Activated CD4-positive, alpha-beta T cell treated with anti-CD3 and anti-CD28 coated beads, Interleukin-2, amount 10 ng/mL, durations not matched to agents 24 days and 14 days (primary cell): ENCODE measurements around the gene LTBP1. TPM values are rescaled to one million over a fixed set of nuclear protein-coding genes. Genes with fewer than 3 reads are reported as not detected.

ENCODE experiments used
- DNase-seq: peaks from one replicate; pipeline ENCODE4 v3.0.0; 2022
- H3K27ac Mint-ChIP-seq: one replicate; pipeline ENCODE4 v1.8.0; 2022; ENCODE audit warnings: mild to moderate bottlenecking, mixed read lengths
- H3K27me3 Mint-ChIP-seq: one replicate; pipeline ENCODE4 v1.8.0; 2022; ENCODE audit warnings: mixed read lengths
- H3K36me3 Mint-ChIP-seq: one replicate; pipeline ENCODE4 v1.8.0; 2022; ENCODE audit warnings: low read depth, mild to moderate bottlenecking, mixed read lengths
- H3K4me1 Mint-ChIP-seq: one replicate; pipeline ENCODE4 v1.8.0; 2021; ENCODE audit warnings: mixed read lengths
- H3K4me3 Mint-ChIP-seq: one replicate; pipeline ENCODE4 v1.8.0; 2022; ENCODE audit warnings: mild to moderate bottlenecking, moderate library complexity, mixed read lengths
- H3K9me3 Mint-ChIP-seq: one replicate; pipeline ENCODE4 v1.8.0; 2021; ENCODE audit warnings: mixed read lengths
- intact Hi-C: fragments of 100-400 bp; cut with micrococcal nuclease; formaldehyde crosslinking; loops from one replicate; pipeline ENCODE4 v1.15.1; 2023
- total RNA-seq: library from RNA; stranded (reverse); gene quantifications from 2 replicates; pipeline ENCODE4 v1.2.3, GENCODE V29; 2022

LTBP1 gene
- total RNA-seq, 1 donor from 2014 or later = 0.21 TPM

DNA sequence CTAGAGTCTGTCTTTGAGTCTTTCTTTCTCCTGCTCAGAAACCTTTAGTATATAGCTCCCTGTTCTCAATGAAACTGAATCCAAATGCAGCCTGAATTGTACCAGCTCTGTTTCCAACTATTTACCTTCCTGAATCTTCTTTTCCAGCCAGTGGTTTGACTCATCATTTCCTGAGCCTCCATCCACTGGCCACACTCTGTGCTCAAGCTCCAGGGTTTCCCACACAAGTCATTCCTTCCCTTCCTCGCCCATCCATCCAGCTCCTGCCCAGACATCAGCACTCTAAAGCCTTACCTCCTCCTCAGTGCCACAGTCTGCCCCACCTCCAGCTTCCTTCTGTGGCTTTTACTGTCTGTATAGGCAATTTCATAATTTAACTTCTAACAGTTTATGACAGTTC, 296.1 kb downstream of the LTBP1 start:
- no peaks in the 10 kb centered on the region for H3K9me3 Mint-ChIP-seq
- no peak overlapping the region for H3K4me3 Mint-ChIP-seq
- no peak overlapping the region for H3K27ac Mint-ChIP-seq
- no peak for DNase-seq
- peaks cover 6% of the 10 kb centered on the region for H3K27me3 Mint-ChIP-seq
- no peaks in the 10 kb centered on the region for H3K4me1 Mint-ChIP-seq
- no peaks in the 10 kb centered on the region for H3K36me3 Mint-ChIP-seq
- intact Hi-C loops = no loop called here

DNA sequence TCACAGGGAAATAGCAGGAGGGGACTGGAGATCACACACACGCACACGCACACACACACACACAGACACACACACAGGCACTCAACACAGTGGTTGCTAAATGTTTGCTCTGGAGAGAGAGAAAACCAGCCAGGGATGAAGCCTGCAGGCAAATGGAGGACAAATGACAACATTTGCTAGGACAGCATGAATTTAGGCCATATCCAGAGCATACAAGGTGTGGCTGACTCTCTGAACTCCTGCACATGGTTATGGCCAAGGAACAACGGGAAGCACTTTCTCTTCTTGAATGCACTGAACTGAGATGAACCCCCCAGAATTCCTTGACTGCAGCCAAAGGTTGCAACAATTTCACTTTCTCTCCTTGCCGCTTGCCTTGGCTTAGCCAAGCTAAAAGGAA, 299.7 kb downstream of the LTBP1 start:
- no peak overlapping the region for H3K4me3 Mint-ChIP-seq
- no peaks in the 10 kb centered on the region for H3K4me1 Mint-ChIP-seq
- H3K27ac Mint-ChIP-seq = no peak overlapping the region
- no peaks in the 10 kb centered on the region for H3K9me3 Mint-ChIP-seq
- H3K36me3 Mint-ChIP-seq = no peaks in the 10 kb centered on the region
- peaks cover 3% of the 10 kb centered on the region for H3K27me3 Mint-ChIP-seq
- DNase-seq = no peak
- intact Hi-C loops = no loop called here

DNA sequence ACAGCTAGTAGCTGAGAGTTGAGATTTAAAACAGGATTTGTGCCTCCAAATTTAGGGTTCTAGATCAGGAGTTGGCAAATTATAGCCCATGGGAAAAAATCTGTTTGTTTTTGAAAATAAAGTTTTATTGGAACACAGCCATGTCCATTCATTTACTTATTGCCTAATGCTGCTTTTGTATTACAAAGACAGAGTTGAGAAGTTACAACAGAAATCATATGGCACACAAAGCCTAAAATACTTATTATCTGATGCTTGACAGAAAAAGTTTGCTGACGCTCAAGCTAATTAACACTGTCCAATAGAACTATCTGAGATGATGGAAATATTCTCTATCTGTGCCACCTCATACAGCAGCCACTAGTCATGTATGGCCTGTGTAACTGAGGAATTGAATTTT, 300.6 kb downstream of the LTBP1 start:
- H3K4me1 Mint-ChIP-seq = no peaks in the 10 kb centered on the region
- H3K27ac Mint-ChIP-seq = no peak overlapping the region
- peaks cover 3% of the 10 kb centered on the region for H3K27me3 Mint-ChIP-seq
- H3K4me3 Mint-ChIP-seq = no peak overlapping the region
- H3K36me3 Mint-ChIP-seq = no peaks in the 10 kb centered on the region
- DNase-seq = no peak
- intact Hi-C loops = no loop called here
- H3K9me3 Mint-ChIP-seq = no peaks in the 10 kb centered on the region

DNA sequence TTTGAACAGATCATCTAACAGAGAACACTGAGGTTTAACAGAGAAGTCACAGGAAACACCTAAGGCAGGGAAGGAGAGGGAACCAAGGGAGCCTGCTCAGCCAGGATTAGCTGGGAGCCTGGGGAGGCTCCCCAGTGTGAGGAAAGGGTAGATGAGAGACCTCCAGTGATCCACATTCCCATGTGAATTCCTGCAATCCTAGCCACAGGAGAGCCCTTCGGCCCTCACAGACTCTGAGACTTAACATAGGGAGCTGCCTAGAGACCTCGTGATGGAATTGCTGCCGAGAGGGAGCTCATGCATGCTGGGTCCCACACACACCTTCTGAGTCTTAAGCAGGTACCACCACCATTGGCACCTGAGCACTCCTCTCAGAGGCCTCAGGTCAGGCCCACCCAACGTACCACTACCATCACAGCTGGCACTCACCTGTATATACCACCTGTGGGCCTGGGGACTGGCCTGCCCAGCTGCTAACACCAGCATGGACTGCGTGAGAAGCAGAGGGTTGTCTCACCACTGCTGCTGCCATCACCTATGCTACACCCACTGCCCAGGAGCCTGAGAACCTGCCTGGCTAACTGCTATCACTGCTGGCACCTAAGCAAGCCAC, 303.8 kb downstream of the LTBP1 start:
- H3K27me3 Mint-ChIP-seq = peaks cover 3% of the 10 kb centered on the region
- intact Hi-C loops = no loop called here
- no peaks in the 10 kb centered on the region for H3K36me3 Mint-ChIP-seq
- no peak overlapping the region for H3K27ac Mint-ChIP-seq
- H3K4me1 Mint-ChIP-seq = no peaks in the 10 kb centered on the region
- DNase-seq = no peak
- H3K9me3 Mint-ChIP-seq = no peaks in the 10 kb centered on the region
- H3K4me3 Mint-ChIP-seq = no peak overlapping the region

DNA sequence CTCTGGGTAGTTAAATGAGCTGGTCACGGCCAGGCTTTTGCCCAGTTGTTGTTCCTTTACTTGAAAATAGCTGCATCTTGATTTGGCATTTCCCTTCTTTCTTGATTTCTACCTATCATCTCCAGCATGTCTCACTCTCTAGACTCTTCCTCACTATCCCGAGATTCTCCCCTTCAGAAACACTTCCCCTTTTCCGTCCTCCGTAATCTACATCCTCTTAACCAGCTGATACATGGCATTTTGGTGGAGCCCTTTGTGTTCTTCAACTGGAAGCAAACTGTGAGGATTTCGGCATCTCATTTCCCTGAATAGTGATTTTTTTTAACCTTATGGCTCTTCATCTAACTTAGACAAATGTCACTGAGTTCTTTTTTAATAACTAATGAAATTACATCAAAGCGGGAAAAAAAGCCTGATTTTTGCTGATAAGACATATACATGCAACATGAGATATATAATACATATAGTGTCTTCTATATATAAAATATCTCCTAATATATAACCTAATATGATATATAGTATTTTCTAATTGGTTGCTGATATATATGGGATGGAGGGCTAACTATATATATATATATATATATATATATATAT, 309.5 kb downstream of the LTBP1 start:
- Mint-ChIP-seq H3K4me1 (no peaks in the 10 kb centered on the region), H3K9me3 (peaks cover 4% of the 10 kb centered on the region), H3K36me3 (no peaks in the 10 kb centered on the region), H3K4me3 (no peak overlapping the region), H3K27me3 (peaks cover 8% of the 10 kb centered on the region), H3K27ac (no peak overlapping the region)
- no peak for DNase-seq
- intact Hi-C loops = no loop called here

DNA sequence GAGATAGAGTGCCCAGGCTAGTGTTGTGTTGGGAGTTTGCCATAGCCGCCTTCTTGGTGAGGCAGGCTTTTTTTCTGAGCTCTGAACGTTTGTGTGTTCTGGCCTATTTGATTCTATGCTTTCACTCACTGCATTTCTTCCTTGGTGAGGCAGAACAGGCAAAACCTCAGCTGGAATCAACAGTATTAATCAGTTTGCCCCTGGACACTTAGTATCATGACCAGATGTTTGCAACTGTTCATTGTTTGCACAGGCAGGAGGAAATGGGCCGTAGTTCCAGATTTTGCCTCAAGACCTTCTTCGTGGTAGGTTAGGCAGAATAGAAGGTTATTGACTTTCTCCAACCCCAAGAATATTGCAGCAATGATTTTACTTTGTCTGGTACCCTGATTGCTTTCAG, 311.6 kb downstream of the LTBP1 start:
- Mint-ChIP-seq H3K4me3 (no peak overlapping the region), H3K9me3 (peaks cover 4% of the 10 kb centered on the region), H3K27me3 (peaks cover 10% of the 10 kb centered on the region), H3K36me3 (no peaks in the 10 kb centered on the region), H3K4me1 (no peaks in the 10 kb centered on the region), H3K27ac (no peak overlapping the region)
- intact Hi-C loops = no loop called here
- DNase-seq = no peak

DNA sequence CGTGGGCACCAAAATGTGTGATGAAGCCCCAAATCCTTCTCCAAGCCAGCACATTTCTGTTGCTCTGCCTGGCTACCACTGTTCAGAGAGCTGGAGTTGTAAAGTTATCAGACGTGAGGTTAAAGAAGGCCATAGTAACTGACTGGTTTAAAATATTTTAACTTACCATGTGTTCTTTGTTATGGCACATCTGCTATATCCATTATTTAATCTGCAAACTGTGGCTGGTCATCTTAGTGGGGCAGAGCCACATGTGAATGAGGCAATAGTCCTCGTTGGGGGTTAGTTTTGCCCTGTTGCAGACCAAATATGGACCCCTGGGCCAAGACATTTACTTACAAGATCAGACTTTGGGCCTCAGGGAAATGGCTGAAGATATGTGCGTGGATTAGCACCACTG, 315.3 kb downstream of the LTBP1 start:
- H3K4me1 Mint-ChIP-seq = no peaks in the 10 kb centered on the region
- no peaks in the 10 kb centered on the region for H3K36me3 Mint-ChIP-seq
- H3K9me3 Mint-ChIP-seq = no peaks in the 10 kb centered on the region
- no peak overlapping the region for H3K27ac Mint-ChIP-seq
- intact Hi-C loops = no loop called here
- DNase-seq = no peak
- H3K27me3 Mint-ChIP-seq = peaks cover 10% of the 10 kb centered on the region
- H3K4me3 Mint-ChIP-seq = no peak overlapping the region

DNA sequence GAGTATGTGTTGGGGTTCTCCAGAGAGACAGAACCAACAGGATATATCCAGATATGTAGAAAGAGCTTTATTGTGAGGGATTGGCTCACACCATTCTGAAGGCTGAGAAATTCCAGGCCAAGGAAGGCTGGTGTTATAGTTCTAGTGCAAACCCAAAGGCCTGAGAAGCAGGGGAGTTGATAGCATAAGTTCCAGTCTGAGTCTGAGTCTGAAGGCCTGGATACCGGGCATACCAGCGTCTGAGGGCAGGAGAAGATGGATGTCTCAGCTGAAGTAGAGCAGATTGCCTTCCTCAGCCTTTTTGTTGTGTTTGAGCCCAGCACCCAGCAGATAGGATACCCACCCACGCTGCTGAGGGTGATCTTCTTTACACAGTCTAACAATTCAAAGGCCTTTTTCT, 318.0 kb downstream of the LTBP1 start:
- Mint-ChIP-seq H3K4me1 (no peaks in the 10 kb centered on the region), H3K27ac (no peak overlapping the region), H3K9me3 (peaks cover 4% of the 10 kb centered on the region), H3K36me3 (no peaks in the 10 kb centered on the region), H3K27me3 (peaks cover 17% of the 10 kb centered on the region), H3K4me3 (no peak overlapping the region)
- no peak for DNase-seq
- intact Hi-C loops = no loop called here

DNA sequence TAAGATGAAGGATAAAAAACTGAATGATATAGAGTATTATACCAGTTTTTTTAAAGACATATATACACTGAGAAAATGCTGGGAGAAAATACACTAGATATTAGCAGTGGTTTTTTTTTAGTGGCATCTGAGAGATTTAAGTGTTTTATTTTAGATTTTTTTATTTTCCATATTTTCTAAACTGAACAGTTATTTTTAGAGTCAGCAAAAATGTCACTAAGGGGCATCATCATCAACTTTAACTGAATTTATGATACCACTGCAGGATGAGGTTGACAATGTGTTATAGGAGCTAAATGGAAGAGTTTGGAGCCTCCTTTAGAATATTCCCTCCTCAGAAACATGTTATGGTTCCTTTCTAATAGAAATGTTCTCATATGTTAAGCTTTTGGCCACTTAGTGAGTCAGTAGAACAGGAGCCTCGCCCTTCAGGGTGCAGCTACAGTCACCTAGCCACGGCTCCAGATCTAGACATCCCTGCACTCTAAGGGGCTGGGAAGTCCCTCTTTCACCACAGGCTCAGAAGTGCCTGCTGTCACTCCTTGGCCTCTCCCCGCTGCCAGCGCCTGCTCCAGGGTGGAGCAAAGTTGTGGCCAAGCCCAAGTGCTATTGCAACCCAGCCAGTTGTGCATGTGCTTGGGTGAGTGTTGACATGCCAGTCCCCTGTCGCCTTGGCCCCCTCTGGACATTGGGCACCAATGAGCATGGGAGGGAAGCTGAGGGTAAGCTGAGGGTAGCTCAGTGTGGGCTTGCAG, 319.0 kb downstream of the LTBP1 start:
- DNase-seq = no peak
- Mint-ChIP-seq H3K4me3 (no peak overlapping the region), H3K27me3 (peaks cover 15% of the 10 kb centered on the region), H3K9me3 (peaks cover 4% of the 10 kb centered on the region), H3K4me1 (no peaks in the 10 kb centered on the region), H3K36me3 (no peaks in the 10 kb centered on the region), H3K27ac (no peak overlapping the region)
- intact Hi-C loops = no loop called here

DNA sequence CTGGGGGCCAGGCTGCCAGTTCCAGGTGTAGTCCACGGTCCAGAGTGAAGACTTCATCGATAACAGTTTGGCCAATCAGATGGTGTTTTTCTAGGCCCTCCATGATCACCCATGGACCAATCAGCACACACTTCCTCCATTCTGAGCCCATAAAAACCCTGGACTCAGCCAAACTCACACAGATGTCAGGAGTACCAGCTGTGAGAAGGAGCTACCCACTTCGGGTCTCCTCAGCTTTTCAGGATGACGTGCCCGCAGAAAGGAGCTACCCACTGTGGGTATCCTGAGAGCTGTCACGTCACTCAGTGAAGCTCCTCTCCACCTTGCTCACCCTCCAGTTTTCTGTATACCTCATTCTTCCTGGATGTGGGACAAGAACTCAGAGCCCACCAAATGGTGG, 319.7 kb downstream of the LTBP1 start:
- no peak overlapping the region for H3K27ac Mint-ChIP-seq
- H3K4me3 Mint-ChIP-seq = no peak overlapping the region
- peaks cover 12% of the 10 kb centered on the region for H3K27me3 Mint-ChIP-seq
- no peak for DNase-seq
- peaks cover 2% of the 10 kb centered on the region for H3K4me1 Mint-ChIP-seq
- H3K36me3 Mint-ChIP-seq = no peaks in the 10 kb centered on the region
- peaks cover 4% of the 10 kb centered on the region for H3K9me3 Mint-ChIP-seq
- intact Hi-C loops = no loop called here

DNA sequence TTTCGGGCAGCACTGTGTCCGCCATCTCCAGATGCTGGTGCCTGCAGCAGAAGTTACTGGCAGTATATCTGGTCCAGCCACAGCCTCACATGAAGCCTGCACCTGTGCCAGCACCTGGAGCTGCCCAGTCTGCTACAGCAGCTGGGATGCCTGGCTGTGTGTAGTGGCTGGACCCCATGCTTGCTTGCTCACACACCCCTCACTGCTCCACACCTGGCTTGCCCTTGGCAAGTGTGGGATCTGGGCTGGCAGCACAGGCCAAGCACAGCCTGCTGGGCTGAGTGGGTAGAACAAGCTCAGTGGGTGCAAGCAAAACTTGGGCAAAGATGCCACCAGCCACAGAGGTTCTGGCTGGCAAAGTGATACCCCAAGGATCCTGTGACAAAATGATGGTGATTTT, 320.3 kb downstream of the LTBP1 start:
- Mint-ChIP-seq H3K27me3 (peaks cover 12% of the 10 kb centered on the region), H3K4me1 (peaks cover 2% of the 10 kb centered on the region), H3K36me3 (no peaks in the 10 kb centered on the region), H3K27ac (no peak overlapping the region), H3K9me3 (peaks cover 4% of the 10 kb centered on the region), H3K4me3 (no peak overlapping the region)
- intact Hi-C loops = no loop called here
- no peak for DNase-seq

DNA sequence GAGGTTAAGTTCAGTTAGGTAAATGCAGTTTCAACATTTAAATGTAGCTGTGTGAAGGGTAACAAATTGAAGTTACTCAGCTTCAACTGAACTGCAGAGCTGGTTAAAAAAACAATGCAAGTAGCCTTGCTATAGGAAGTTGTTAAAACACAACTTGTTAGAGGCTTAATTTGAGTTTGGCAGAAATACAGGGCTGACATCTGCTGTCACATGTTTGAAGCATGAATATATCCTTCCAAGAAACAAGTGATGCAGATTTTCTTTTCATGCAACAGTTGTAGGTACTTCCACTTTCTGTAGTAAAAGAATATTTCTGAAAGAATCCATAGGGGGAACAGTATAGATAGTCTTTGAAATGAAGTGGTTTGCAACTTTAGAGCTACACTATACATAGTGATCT, 321.0 kb downstream of the LTBP1 start:
- no peaks in the 10 kb centered on the region for H3K36me3 Mint-ChIP-seq
- intact Hi-C loops = no loop called here
- H3K4me1 Mint-ChIP-seq = peaks cover 2% of the 10 kb centered on the region
- H3K27ac Mint-ChIP-seq = no peak overlapping the region
- H3K27me3 Mint-ChIP-seq = peaks cover 12% of the 10 kb centered on the region
- DNase-seq = no peak
- no peak overlapping the region for H3K4me3 Mint-ChIP-seq
- H3K9me3 Mint-ChIP-seq = peaks cover 4% of the 10 kb centered on the region

DNA sequence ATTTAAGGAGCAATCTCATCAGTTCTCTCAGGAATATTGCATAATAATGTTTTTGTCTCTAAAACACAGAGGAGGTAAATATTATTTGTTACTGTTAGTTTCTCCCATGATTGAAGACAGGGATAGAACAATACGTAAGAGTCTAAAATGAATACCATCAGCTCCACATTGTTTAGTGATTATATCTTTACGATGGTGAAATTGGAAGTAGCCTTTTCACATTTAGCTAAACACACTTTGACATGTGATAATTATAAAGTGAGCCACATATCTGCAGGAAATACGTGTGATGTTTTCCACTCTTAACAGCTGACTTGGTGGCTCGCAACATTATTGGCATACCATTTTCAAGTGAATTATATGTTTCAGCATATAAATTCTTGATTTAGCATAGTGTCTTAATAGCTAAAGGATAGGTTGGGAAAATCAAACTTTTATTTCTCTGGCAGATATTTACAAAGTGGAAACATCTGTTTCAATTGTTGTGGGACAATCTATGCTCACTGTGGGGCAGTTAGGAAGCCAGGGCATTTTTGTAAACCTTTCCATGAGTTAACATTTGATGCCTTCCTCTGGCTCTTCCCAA, 321.6 kb downstream of the LTBP1 start:
- H3K9me3 Mint-ChIP-seq = peaks cover 4% of the 10 kb centered on the region
- no peak overlapping the region for H3K27ac Mint-ChIP-seq
- peaks cover 15% of the 10 kb centered on the region for H3K27me3 Mint-ChIP-seq
- H3K36me3 Mint-ChIP-seq = no peaks in the 10 kb centered on the region
- intact Hi-C loops = no loop called here
- peaks cover 2% of the 10 kb centered on the region for H3K4me1 Mint-ChIP-seq
- H3K4me3 Mint-ChIP-seq = no peak overlapping the region
- no peak for DNase-seq

DNA sequence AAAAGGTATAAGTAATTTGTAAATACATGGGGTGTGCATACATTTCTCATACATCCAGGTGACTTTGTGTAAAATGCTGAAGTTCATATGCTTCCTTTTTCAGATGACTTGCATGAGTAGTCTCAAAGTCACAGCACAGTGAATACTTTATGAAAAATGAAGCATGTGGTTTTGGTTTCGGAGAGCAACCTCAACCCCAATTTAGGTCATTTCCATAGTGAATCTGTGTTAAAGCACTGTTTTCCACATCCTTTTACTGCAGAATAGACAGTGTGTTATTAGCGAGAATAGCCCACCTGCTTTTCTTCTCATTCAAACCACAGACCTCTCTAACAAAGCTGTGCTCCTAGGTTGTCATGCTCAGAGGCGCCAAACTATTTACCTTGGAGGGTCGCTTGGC, 325.2 kb downstream of the LTBP1 start:
- Mint-ChIP-seq H3K4me1 (peaks cover 2% of the 10 kb centered on the region), H3K27ac (no peak overlapping the region), H3K36me3 (no peaks in the 10 kb centered on the region), H3K9me3 (peaks cover 4% of the 10 kb centered on the region), H3K4me3 (no peak overlapping the region), H3K27me3 (peaks cover 18% of the 10 kb centered on the region)
- intact Hi-C loops = loop anchor here (1.0 kb wide), 1 partner anchor 49 kb away; no protein-coding TSS in a partner anchor
- DNase-seq = peak; percentile 63
